NK-92 (cell line): ENCODE measurements around the gene SEC14L1.
"Not testable (repeated sequence)": the region's sequence is repeated elsewhere in the genome, so short reads cannot be mapped to it uniquely, and the experiment has no call there.

ENCODE experiments used
- DNase-seq: peaks from one replicate; lab custom pipeline; 2025; ENCODE audit not compliant: unreplicated experiment; lab: John Stamatoyannopoulos, UW

SEC14L1 gene

GRCh38 chr17:77140878-77141767 lies at the start of gene SEC14L1:
Gene SEC14L1 (plus strand): TSS chr17:77140969. CDS start chr17:77143597, 2,628 bp downstream.
- no peak for DNase-seq

GRCh38 chr17:77092025-77092424 lies 48.7 kb upstream of the SEC14L1 start:
- DNase-seq, result no peak

- DNase-seq, result no peak
Observed at GRCh38 chr17:77095461-77095860, 45.3 kb upstream of the SEC14L1 start.

GRCh38 chr17:77096570-77097214 lies 44.1 kb upstream of the SEC14L1 start:
- DNase-seq, result no peak

GRCh38 chr17:77097631-77098180 lies 43.1 kb upstream of the SEC14L1 start:
- DNase-seq, result no peak

GRCh38 chr17:77098884-77099545 lies 41.8 kb upstream of the SEC14L1 start:
- DNase-seq, result no peak

- no peak for DNase-seq
Observed at GRCh38 chr17:77099997-77100396, 40.8 kb upstream of the SEC14L1 start.

- DNase-seq, result no peak
Observed at GRCh38 chr17:77101521-77102410, 39.0 kb upstream of the SEC14L1 start.

GRCh38 chr17:77102411-77103134 lies 38.2 kb upstream of the SEC14L1 start:
- DNase-seq, result not testable (repeated sequence)

GRCh38 chr17:77105706-77106105 lies 35.1 kb upstream of the SEC14L1 start:
- no peak for DNase-seq

GRCh38 chr17:77106874-77107358 lies 33.9 kb upstream of the SEC14L1 start:
- DNase-seq, result no peak

- DNase-seq, result no peak
Observed at GRCh38 chr17:77107506-77108433, 33.0 kb upstream of the SEC14L1 start.

- DNase-seq, result no peak
Observed at GRCh38 chr17:77109159-77109759, 31.5 kb upstream of the SEC14L1 start.

- DNase-seq, result no peak
Observed at GRCh38 chr17:77109764-77110359, 30.9 kb upstream of the SEC14L1 start.

- not testable (repeated sequence) for DNase-seq
Observed at GRCh38 chr17:77111165-77111933, 29.4 kb upstream of the SEC14L1 start.

- DNase-seq, result no peak
Observed at GRCh38 chr17:77111934-77112296, 28.9 kb upstream of the SEC14L1 start.

GRCh38 chr17:77115510-77115909 lies 25.3 kb upstream of the SEC14L1 start:
- DNase-seq, result no peak
